ENCODE data around the gene ZCCHC17. TPM values are rescaled to one million over a fixed set of nuclear protein-coding genes. Genes with fewer than 3 reads are reported as not detected.

Gene ZCCHC17
- total and polyA plus RNA-seq, 3 donors from 2014 or later, result 61.1 to 105 (median 75.0) TPM

DNA sequence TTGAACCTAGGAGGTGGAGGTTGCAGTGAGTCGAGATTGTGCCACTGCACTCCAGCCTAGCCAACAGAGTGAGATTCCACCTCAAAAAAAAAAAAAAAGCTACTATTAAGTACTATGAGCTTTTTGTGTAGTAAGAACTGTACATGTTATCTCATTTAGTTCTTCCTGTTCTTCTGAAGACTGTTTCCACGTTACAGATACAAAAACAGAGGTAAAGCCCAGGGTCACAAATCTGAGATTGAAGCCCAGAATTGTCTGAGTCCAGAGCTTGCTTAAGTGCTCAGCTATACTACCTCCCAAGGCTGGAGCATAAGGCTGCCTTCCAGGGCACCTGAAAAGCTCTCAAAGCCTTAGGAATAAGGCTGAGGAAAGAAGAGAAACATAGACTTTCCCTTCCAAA lies 73.2 kb downstream of the ZCCHC17 start:
- DNase-seq, result no peak

DNA sequence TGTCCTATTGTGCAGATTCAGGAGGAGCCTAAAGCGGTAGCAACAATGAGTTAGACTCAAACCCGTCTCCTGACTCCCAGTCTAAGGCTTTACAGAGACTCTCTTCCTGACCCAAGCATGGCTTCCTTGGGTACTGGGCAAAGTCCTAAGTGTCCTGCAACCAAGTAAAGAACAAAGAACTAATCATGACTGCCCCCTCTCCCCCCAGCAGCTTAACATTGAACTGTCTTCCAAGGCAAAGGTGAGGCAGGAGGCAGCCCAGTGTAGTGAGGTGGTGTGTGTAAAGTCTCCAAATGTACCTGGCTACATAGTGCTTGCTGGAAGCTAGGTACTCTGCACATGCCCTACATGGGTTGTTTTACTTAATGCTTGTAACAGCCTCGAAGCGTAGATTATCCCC lies 73.7 kb downstream of the ZCCHC17 start:
- no peak for DNase-seq
- intact Hi-C loops (cut with DNase I; ENCODE audit: low total_unique reads), result no loop called here
- Histone ChIP-seq H3K27me3 (no peaks in the 10 kb centered on the region), H3K9me3 (no peaks in the 10 kb centered on the region), H3K36me3 (ENCODE audit: low read depth, missing control alignments) (no peaks in the 10 kb centered on the region), H3K4me3 (no peak overlapping the region), H3K4me1 (peaks cover 71% of the 10 kb centered on the region), H3K27ac (peak overlapping the region; percentile 50 to 90)
- TF ChIP-seq, protein P1, sequence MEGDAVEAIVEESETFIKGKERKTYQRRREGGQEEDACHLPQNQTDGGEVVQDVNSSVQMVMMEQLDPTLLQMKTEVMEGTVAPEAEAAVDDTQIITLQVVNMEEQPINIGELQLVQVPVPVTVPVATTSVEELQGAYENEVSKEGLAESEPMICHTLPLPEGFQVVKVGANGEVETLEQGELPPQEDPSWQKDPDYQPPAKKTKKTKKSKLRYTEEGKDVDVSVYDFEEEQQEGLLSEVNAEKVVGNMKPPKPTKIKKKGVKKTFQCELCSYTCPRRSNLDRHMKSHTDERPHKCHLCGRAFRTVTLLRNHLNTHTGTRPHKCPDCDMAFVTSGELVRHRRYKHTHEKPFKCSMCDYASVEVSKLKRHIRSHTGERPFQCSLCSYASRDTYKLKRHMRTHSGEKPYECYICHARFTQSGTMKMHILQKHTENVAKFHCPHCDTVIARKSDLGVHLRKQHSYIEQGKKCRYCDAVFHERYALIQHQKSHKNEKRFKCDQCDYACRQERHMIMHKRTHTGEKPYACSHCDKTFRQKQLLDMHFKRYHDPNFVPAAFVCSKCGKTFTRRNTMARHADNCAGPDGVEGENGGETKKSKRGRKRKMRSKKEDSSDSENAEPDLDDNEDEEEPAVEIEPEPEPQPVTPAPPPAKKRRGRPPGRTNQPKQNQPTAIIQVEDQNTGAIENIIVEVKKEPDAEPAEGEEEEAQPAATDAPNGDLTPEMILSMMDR (IDR thresholded peaks at IDR 0.05), result no peak
- TF ChIP-seq POLR2A (IDR thresholded peaks at IDR 0.05), result no peak
- WGBS, 2 donors, result 76 to 81% methylated on average over 4 of the region's 4 CpGs

More for the DNA sequence above, 73.2 kb downstream of the ZCCHC17 start:
- no peaks in the 10 kb centered on the region for H3K36me3 ChIP-seq (ENCODE audit: low read depth, missing control alignments)
- H3K4me3 ChIP-seq, result no peak overlapping the region
- H3K27me3 ChIP-seq, result no peaks in the 10 kb centered on the region
- no peaks in the 10 kb centered on the region for H3K9me3 ChIP-seq
- peak overlapping the region; percentile 50 to 90 for H3K27ac ChIP-seq
- peaks cover 65% of the 10 kb centered on the region for H3K4me1 ChIP-seq
- WGBS, 2 donors, result 41 to 50% methylated on average over 2 of the region's 2 CpGs
- intact Hi-C loops (cut with DNase I; ENCODE audit: low total_unique reads), result no loop called here
- TF ChIP-seq, protein P1 (IDR thresholded peaks at IDR 0.05), result no peak
- TF ChIP-seq POLR2A (IDR thresholded peaks at IDR 0.05), result no peak

DNA sequence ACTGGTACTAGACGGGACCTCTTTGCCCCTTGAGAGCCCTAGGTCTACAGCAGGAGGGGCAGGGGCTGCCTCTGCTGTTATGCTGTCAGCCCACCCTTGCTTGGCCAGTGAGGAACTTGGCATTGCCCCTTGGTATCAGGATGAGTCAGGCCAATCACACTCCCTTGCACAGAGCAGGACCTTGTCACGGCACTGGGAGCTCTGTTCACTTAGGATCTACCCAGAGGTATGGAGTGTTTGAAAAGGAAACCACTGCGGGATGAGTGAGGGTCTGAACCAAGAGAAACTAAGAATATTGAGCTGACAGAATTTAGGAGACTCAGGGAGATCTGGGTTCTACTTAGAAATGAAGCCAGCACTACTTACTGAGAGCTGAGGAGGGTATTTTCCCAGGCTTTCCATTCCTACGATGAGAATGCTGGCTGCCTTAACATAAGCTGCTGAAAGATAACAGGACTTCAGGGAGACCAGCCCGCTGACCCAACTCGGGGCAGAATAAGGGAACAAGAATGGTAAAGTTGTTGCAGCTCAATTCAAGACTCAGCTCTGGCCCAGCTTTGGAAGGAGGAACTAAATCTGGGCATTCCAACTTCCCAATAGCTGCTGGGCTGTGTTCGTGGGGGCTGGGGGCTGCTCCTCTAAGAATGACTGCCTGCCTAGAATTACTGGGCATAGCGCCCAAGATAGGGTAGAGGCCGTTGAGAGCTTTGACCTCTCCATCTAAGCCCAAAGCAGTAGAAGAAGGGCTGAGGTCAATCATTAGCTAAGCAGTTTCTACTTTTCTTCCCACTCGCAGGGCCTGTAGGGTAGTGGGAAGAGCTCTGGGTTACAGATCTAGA lies 74.5 kb downstream of the ZCCHC17 start:
- H3K36me3 ChIP-seq (ENCODE audit: low read depth, missing control alignments), result no peaks in the 10 kb centered on the region
- peak; percentile 43 for DNase-seq
- intact Hi-C loops (cut with DNase I; ENCODE audit: low total_unique reads), result no loop called here
- no peaks in the 10 kb centered on the region for H3K9me3 ChIP-seq
- no peak for TF ChIP-seq POLR2A (IDR thresholded peaks at IDR 0.05)
- TF ChIP-seq, protein P1 (IDR thresholded peaks at IDR 0.05), result no peak
- H3K27ac ChIP-seq, result peak overlapping the region; percentile 90 to 94
- WGBS, 2 donors, result 45 to 53% methylated on average over 9 to 10 of the region's 10 CpGs
- peaks cover 71% of the 10 kb centered on the region for H3K4me1 ChIP-seq
- H3K27me3 ChIP-seq, result no peaks in the 10 kb centered on the region
- no peak overlapping the region for H3K4me3 ChIP-seq

DNA sequence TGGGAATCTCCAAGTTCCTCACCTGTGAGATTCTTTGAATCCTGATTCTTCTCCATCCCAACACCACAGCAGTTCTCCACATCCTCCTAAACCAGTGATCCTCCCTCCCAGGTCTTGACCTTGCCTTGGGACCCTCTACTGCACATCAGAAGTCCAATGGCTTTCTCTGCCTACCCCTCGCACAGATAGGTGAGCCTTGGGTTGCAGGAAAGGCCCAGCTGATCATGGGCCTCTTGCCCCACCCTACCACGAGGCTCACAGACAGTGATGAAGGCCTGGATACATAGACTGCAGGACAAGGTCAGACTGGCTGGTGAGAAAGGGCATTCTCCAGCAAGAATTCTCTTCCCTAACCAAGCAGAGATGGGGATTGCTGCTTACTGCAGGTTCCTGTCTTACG lies 75.2 kb downstream of the ZCCHC17 start:
- 55 to 72% methylated on average over 3 of the region's 3 CpGs for WGBS, 2 donors
- no peaks in the 10 kb centered on the region for H3K36me3 ChIP-seq (ENCODE audit: low read depth, missing control alignments)
- peak overlapping the region in 1 of 2 donors; percentile 63 for H3K4me3 ChIP-seq
- peaks cover 71% of the 10 kb centered on the region for H3K4me1 ChIP-seq
- TF ChIP-seq POLR2A (IDR thresholded peaks at IDR 0.05), result no peak
- TF ChIP-seq, protein P1 (IDR thresholded peaks at IDR 0.05), result no peak
- no peak for DNase-seq
- peak overlapping the region; percentile 90 to 94 for H3K27ac ChIP-seq
- no peaks in the 10 kb centered on the region for H3K27me3 ChIP-seq
- intact Hi-C loops (cut with DNase I; ENCODE audit: low total_unique reads), result no loop called here
- no peaks in the 10 kb centered on the region for H3K9me3 ChIP-seq

DNA sequence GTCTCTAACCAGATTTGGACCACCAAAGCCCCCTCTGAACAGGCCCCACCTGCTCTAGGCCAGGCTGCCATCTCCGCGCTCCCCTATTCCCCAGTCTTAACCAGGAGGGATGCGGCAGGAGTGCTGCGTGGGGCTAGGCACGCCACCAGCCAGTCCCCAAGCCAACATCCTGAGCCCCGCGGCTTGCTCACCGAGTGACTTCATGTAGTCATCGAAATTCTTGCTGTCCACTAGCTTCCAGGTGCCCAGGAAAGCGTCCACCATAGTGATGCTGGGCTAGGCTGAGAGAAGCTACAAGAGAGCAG lies 75.9 kb downstream of the ZCCHC17 start:
- no peak for TF ChIP-seq POLR2A (IDR thresholded peaks at IDR 0.05)
- TF ChIP-seq, protein P1 (IDR thresholded peaks at IDR 0.05), result no peak
- H3K27me3 ChIP-seq, result no peaks in the 10 kb centered on the region
- intact Hi-C loops (cut with DNase I; ENCODE audit: low total_unique reads), result no loop called here
- 30 to 40% methylated on average over 8 to 10 of the region's 10 CpGs for WGBS, 2 donors
- no peaks in the 10 kb centered on the region for H3K36me3 ChIP-seq (ENCODE audit: low read depth, missing control alignments)
- DNase-seq, result no peak
- H3K4me1 ChIP-seq, result peaks cover 71% of the 10 kb centered on the region
- peak overlapping the region; percentile 90 to 94 for H3K27ac ChIP-seq
- H3K4me3 ChIP-seq, result peak overlapping the region; percentile 41 to 63
- no peaks in the 10 kb centered on the region for H3K9me3 ChIP-seq

Measured in testis (tissue), 3 donors.